Activated T-cell treated with anti-CD3 and anti-CD28 coated beads for 24 hours (primary cell): ENCODE data around the gene MANSC1.

ENCODE experiments used
- DNase-seq: peaks from one replicate; pipeline ENCODE4 v3.0.0-alpha.2; 2020; ENCODE audit warnings: low read depth

The MANSC1 gene

GRCh38 chr12:12349711-12350665 lies at the start of gene MANSC1:
TSS of gene MANSC1 (minus strand) at chr12:12350242. CDS start at chr12:12343314, 6,928 bp downstream.
- peak; percentile 26 for DNase-seq

GRCh38 chr12:12399161-12399560 lies 49.1 kb upstream of the MANSC1 start:
- DNase-seq, result no peak

GRCh38 chr12:12398026-12398859 lies 48.2 kb upstream of the MANSC1 start:
- no peak for DNase-seq

- no peak for DNase-seq
Observed at GRCh38 chr12:12397184-12397583, 47.1 kb upstream of the MANSC1 start.

- no peak for DNase-seq
Observed at GRCh38 chr12:12396694-12397093, 46.7 kb upstream of the MANSC1 start.

- no peak for DNase-seq
Observed at GRCh38 chr12:12393171-12393570, 43.1 kb upstream of the MANSC1 start.

- no peak for DNase-seq
Observed at GRCh38 chr12:12392413-12392812, 42.4 kb upstream of the MANSC1 start.

- no peak for DNase-seq
Observed at GRCh38 chr12:12387501-12387900, 37.5 kb upstream of the MANSC1 start.

GRCh38 chr12:12384571-12385340 lies 34.7 kb upstream of the MANSC1 start:
- peak; percentile 13 for DNase-seq

- no peak for DNase-seq
Observed at GRCh38 chr12:12381982-12382381, 31.9 kb upstream of the MANSC1 start.

- no peak for DNase-seq
Observed at GRCh38 chr12:12380949-12381593, 31.0 kb upstream of the MANSC1 start.

GRCh38 chr12:12379831-12380730 lies 30.0 kb upstream of the MANSC1 start:
- DNase-seq, result no peak

GRCh38 chr12:12378616-12379015 lies 28.6 kb upstream of the MANSC1 start:
- DNase-seq, result no peak

- DNase-seq, result no peak
Observed at GRCh38 chr12:12376646-12377448, 26.8 kb upstream of the MANSC1 start.

- no peak for DNase-seq
Observed at GRCh38 chr12:12372946-12373722, 23.1 kb upstream of the MANSC1 start.

- no peak for DNase-seq
Observed at GRCh38 chr12:12367482-12367998, 17.5 kb upstream of the MANSC1 start.

- DNase-seq, result no peak
Observed at GRCh38 chr12:12366701-12367481, 16.8 kb upstream of the MANSC1 start.

GRCh38 chr12:12365931-12366431 lies 15.9 kb upstream of the MANSC1 start:
- no peak for DNase-seq
